Keratinocyte (primary cell): ENCODE results near the gene DGKI. TPM values are rescaled to one million over a fixed set of nuclear protein-coding genes. Genes with fewer than 3 reads are reported as not detected.

Experiments used
- DNase-seq: peaks from one replicate; pipeline ENCODE4 v3.0.0-alpha.2; 2011; ENCODE audit warnings: low read depth, missing footprints, low spot score
- FAIRE-seq: peaks from 2 replicates; lab custom pipeline; 2011; peaks lifted over from hg19 to GRCh38; lab: Jason Lieb, UNC
- H2AFZ ChIP-seq: 2 replicates; pipeline ENCODE4 v1.6.0; 2012; ENCODE audit warnings: low read length, control low read depth, inconsistent platforms; ENCODE audit not compliant: control insufficient read depth
- H3K27ac ChIP-seq: 2 replicates; pipeline ENCODE4 v1.5.1; 2011; ENCODE audit warnings: low read length; ENCODE audit not compliant: control insufficient read depth, insufficient read depth
- H3K27me3 ChIP-seq: 3 replicates; pipeline ENCODE4 v1.6.0; 2011; ENCODE audit warnings: low read length; ENCODE audit not compliant: control insufficient read depth, insufficient read depth; ENCODE audit errors: extremely low read depth
- H3K36me3 ChIP-seq, 2 experiments: 2 replicates in 1 of 2; 3 replicates in 1 of 2; pipeline ENCODE4 v1.5.1; 2011; ENCODE audit warnings: low read length in 2 of 2, mild to moderate bottlenecking in 1 of 2; ENCODE audit not compliant: control insufficient read depth in 2 of 2, insufficient read depth in 2 of 2; ENCODE audit errors: extremely low read depth in 1 of 2
- H3K4me1 ChIP-seq: 3 replicates; pipeline ENCODE4 v1.5.1; 2011; ENCODE audit warnings: low read length; ENCODE audit not compliant: control insufficient read depth, insufficient read depth; ENCODE audit errors: extremely low read depth
- H3K4me2 ChIP-seq: 3 replicates; pipeline ENCODE4 v1.6.0; 2011; ENCODE audit warnings: low read depth, low read length; ENCODE audit not compliant: control insufficient read depth, insufficient read depth; ENCODE audit errors: extremely low read depth
- H3K4me3 ChIP-seq, 3 experiments: fragments of 200-600 bp in 1 of 3; sonication (generic) in 1 of 3; 2 replicates in 2 of 3; 3 replicates in 1 of 3; pipeline ENCODE4 v1.5.1; 2011 to 2016; ENCODE audit warnings: low read length in 3 of 3, mild to moderate bottlenecking in 3 of 3, control low read depth in 2 of 3, inconsistent platforms in 1 of 3, low read depth in 1 of 3, mixed read lengths in 1 of 3, mixed run types in 1 of 3, moderate library complexity in 1 of 3; ENCODE audit not compliant: control insufficient read depth in 2 of 3, insufficient read depth in 2 of 3; ENCODE audit errors: extremely low read depth in 1 of 3
- H3K79me2 ChIP-seq: 2 replicates; pipeline ENCODE4 v1.6.0; 2012; ENCODE audit warnings: low read length; ENCODE audit not compliant: control insufficient read depth, insufficient read depth
- H3K9ac ChIP-seq: 3 replicates; pipeline ENCODE4 v1.6.0; 2011; ENCODE audit warnings: low read length; ENCODE audit not compliant: control insufficient read depth, insufficient read depth; ENCODE audit errors: extremely low read depth
- H3K9me1 ChIP-seq: 3 replicates; pipeline ENCODE4 v1.6.0; 2011; ENCODE audit warnings: low read length; ENCODE audit not compliant: control insufficient read depth, insufficient read depth; ENCODE audit errors: extremely low read depth
- H3K9me3 ChIP-seq: 2 replicates; pipeline ENCODE4 v1.5.1; 2012; ENCODE audit warnings: low read depth, low read length; ENCODE audit not compliant: control insufficient read depth
- H4K20me1 ChIP-seq: 3 replicates; pipeline ENCODE4 v1.6.0; 2011; ENCODE audit warnings: low read length; ENCODE audit not compliant: control insufficient read depth, insufficient read depth; ENCODE audit errors: extremely low read depth
- EZH2 ChIP-seq: IDR thresholded peaks from one replicate; pipeline ENCODE4 v1.6.1; 2012; ENCODE audit warnings: inconsistent platforms, mild to moderate bottlenecking, low read length, moderate library complexity
- dilution Hi-C: fragments of 300-500 bp; cut with MboI; formaldehyde crosslinking; loops from one replicate; pipeline ENCODE4 v1.7.0; 2020; ENCODE audit warnings: low sequenced_read_pairs; ENCODE audit not compliant: extremely low pct_ligation_motif_present
- polyA plus RNA-seq, 5 experiments: library from polyadenylated mRNA; depleted of rRNA in 3 of 5; stranded (reverse) in 3 of 5; stranded (forward) in 1 of 5; unstranded in 1 of 5; fragments of >200 nt; gene quantifications; 1 replicate in 1 of 5; 2 replicates in 3 of 5; 3 replicates in 1 of 5; pipeline versions ENCODE4 v1.2.1 to v1.2.3, GENCODE V29; 2011 to 2012; ENCODE audit warnings: missing spikeins in 2 of 5, low read depth in 1 of 5, low replicate concordance in 1 of 5
- TF ChIP-seq, protein P1 (sequence below), 3 experiments: IDR thresholded peaks in 1 of 3; conservative IDR thresholded peaks in 1 of 3; optimal IDR thresholded peaks in 1 of 3; 2 replicates in 2 of 3; 3 replicates in 1 of 3; pipeline versions ENCODE3 to v1.5.1; 2011; ENCODE audit warnings: low read length in 3 of 3, mild to moderate bottlenecking in 3 of 3, moderate library complexity in 2 of 3, control low read depth in 1 of 3, inconsistent platforms in 1 of 3; ENCODE audit not compliant: insufficient read depth in 2 of 3; ENCODE audit errors: extremely low read depth in 1 of 3

Gene DGKI
- polyA plus RNA-seq, 1 donor (not counting 4 experiments of a cell fraction or from before 2014, with no cell fraction given) = 0.14 TPM

DNA sequence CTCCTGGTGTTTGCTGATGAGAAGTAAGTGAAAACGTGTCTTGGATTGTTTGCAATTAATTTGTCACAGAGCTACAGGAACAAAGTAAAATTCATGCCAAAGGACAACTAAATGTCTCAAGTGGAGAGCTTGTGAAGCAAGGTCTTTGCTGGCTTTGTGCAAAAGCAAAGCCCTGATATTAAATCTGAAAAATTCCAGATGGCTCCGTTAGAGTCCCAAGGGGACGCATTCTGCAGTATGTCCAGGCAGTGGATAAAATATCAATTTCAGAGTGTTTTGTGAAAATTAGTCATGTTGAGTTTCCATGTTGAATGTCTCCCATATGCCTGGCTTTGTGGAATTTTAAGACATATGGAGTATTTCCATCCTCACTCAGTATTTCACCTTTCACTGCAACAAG is 400.7 kb downstream of the DGKI start:
- H2AFZ ChIP-seq = no peak overlapping the region
- H3K27ac ChIP-seq = no peak overlapping the region
- H4K20me1 ChIP-seq = no peaks in the 10 kb centered on the region
- no peaks in the 10 kb centered on the region for H3K27me3 ChIP-seq
- H3K9ac ChIP-seq = no peak overlapping the region
- no peak overlapping the region for H3K4me3 ChIP-seq
- no peak overlapping the region for H3K4me2 ChIP-seq
- TF ChIP-seq EZH2 = no peak
- TF ChIP-seq, protein P1, sequence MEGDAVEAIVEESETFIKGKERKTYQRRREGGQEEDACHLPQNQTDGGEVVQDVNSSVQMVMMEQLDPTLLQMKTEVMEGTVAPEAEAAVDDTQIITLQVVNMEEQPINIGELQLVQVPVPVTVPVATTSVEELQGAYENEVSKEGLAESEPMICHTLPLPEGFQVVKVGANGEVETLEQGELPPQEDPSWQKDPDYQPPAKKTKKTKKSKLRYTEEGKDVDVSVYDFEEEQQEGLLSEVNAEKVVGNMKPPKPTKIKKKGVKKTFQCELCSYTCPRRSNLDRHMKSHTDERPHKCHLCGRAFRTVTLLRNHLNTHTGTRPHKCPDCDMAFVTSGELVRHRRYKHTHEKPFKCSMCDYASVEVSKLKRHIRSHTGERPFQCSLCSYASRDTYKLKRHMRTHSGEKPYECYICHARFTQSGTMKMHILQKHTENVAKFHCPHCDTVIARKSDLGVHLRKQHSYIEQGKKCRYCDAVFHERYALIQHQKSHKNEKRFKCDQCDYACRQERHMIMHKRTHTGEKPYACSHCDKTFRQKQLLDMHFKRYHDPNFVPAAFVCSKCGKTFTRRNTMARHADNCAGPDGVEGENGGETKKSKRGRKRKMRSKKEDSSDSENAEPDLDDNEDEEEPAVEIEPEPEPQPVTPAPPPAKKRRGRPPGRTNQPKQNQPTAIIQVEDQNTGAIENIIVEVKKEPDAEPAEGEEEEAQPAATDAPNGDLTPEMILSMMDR (optimal IDR thresholded peaks at IDR 0.05 in 1 of 3, IDR thresholded peaks at IDR 0.05 in 1 of 3, conservative IDR thresholded peaks at IDR 0.05 in 1 of 3; ENCODE audit: extremely low read depth in 1 of 3, insufficient read depth in 2 of 3, low read length in 3 of 3) = no peak
- no peaks in the 10 kb centered on the region for H3K79me2 ChIP-seq
- DNase-seq (no peak), FAIRE-seq (no peak)
- H3K9me3 ChIP-seq = no peaks in the 10 kb centered on the region
- H3K9me1 ChIP-seq = no peaks in the 10 kb centered on the region
- no peaks in the 10 kb centered on the region for H3K36me3 ChIP-seq
- dilution Hi-C loops = no loop called here
- H3K4me1 ChIP-seq = no peaks in the 10 kb centered on the region

DNA sequence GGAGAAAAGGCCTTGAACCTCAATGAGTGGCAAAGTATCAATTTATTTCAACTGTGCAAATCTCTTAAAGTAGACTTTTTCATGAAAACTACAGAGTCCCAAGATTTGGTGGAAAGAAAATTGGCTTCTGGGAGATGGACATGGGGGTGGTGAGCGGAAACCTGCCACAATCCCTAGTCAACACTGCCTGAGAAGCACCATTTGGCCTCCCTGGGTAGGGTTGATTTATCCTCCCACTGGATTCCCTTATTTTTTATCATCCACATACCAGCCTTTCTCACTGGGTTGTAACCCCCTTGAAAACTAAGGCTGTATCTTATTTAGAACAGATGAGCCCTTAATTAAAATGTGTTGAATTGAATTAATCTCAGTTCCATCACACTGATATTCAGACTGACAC is 401.5 kb downstream of the DGKI start:
- FAIRE-seq (no peak), DNase-seq (no peak)
- no peaks in the 10 kb centered on the region for H3K9me1 ChIP-seq
- H3K4me3 ChIP-seq = no peak overlapping the region
- no peaks in the 10 kb centered on the region for H3K79me2 ChIP-seq
- H3K9ac ChIP-seq = no peak overlapping the region
- no peaks in the 10 kb centered on the region for H4K20me1 ChIP-seq
- TF ChIP-seq, protein P1 (optimal IDR thresholded peaks at IDR 0.05 in 1 of 3, IDR thresholded peaks at IDR 0.05 in 1 of 3, conservative IDR thresholded peaks at IDR 0.05 in 1 of 3; ENCODE audit: extremely low read depth in 1 of 3, insufficient read depth in 2 of 3, low read length in 3 of 3) = no peak
- TF ChIP-seq EZH2 = no peak
- H3K4me1 ChIP-seq = no peaks in the 10 kb centered on the region
- H3K4me2 ChIP-seq = no peak overlapping the region
- H3K27me3 ChIP-seq = no peaks in the 10 kb centered on the region
- no peak overlapping the region for H2AFZ ChIP-seq
- dilution Hi-C loops = no loop called here
- H3K36me3 ChIP-seq = no peaks in the 10 kb centered on the region
- no peaks in the 10 kb centered on the region for H3K9me3 ChIP-seq
- no peak overlapping the region for H3K27ac ChIP-seq
